Lower lobe of right lung (tissue), 2 donors: ENCODE results near the gene SPEF2. TPM values are rescaled to one million over a fixed set of nuclear protein-coding genes. Genes with fewer than 3 reads are reported as not detected.

Experiments used
- ATAC-seq, 2 donors: fragments of 200-7000 bp; cut with Tn5 transposase; one replicate each; pipeline ENCODE4 v1.9.1; 2020 to 2022; ENCODE audit warnings: mild to moderate bottlenecking in 2 of 2, moderate library complexity in 2 of 2
- DNase-seq: peaks from one replicate; pipeline ENCODE4 v3.0.0-alpha.2; 2020
- H3K27ac ChIP-seq: fragments of 200-600 bp; one replicate; pipeline ENCODE4 v1.8.0; 2022
- H3K27me3 ChIP-seq: fragments of 200-600 bp; one replicate; pipeline ENCODE4 v1.8.0; 2022; ENCODE audit warnings: low read depth
- H3K36me3 ChIP-seq: fragments of 200-600 bp; one replicate; pipeline ENCODE4 v1.8.0; 2022; ENCODE audit warnings: mild to moderate bottlenecking
- H3K4me1 ChIP-seq: fragments of 200-600 bp; one replicate; pipeline ENCODE4 v1.8.0; 2022
- H3K4me3 ChIP-seq: fragments of 200-600 bp; one replicate; pipeline ENCODE4 v1.8.0; 2022; ENCODE audit warnings: mild to moderate bottlenecking
- H3K9me3 ChIP-seq: fragments of 200-600 bp; one replicate; pipeline ENCODE4 v1.8.0; 2022
- intact Hi-C: fragments of 100-400 bp; cut with DNase I; formaldehyde crosslinking; loops from one replicate; pipeline ENCODE4 v1.11.0; 2022
- total RNA-seq: library from RNA; stranded (reverse); fragmentation: NEBNext Ultra II Directional; extraction: Animal tissue kit (Norgen Biotek cat#: 25700); gene quantifications from one replicate; pipeline ENCODE4 v1.2.1, GENCODE V29; 2021
- TF ChIP-seq, protein P1 (sequence below): fragments of 200-600 bp; IDR thresholded peaks from one replicate; pipeline ENCODE4 v1.8.0; 2022; ENCODE audit warnings: antibody characterized with exemption, mild to moderate bottlenecking
- donor health status: DM: no; HTN: yes; CAD: no; lungs with severe emphysema.

The SPEF2 gene
- total RNA-seq, 1 donor from 2014 or later: 17.6 TPM

GRCh38 chr5:35780236-35780635 lies 162.6 kb downstream of the SPEF2 start:
- TF ChIP-seq, protein P1, sequence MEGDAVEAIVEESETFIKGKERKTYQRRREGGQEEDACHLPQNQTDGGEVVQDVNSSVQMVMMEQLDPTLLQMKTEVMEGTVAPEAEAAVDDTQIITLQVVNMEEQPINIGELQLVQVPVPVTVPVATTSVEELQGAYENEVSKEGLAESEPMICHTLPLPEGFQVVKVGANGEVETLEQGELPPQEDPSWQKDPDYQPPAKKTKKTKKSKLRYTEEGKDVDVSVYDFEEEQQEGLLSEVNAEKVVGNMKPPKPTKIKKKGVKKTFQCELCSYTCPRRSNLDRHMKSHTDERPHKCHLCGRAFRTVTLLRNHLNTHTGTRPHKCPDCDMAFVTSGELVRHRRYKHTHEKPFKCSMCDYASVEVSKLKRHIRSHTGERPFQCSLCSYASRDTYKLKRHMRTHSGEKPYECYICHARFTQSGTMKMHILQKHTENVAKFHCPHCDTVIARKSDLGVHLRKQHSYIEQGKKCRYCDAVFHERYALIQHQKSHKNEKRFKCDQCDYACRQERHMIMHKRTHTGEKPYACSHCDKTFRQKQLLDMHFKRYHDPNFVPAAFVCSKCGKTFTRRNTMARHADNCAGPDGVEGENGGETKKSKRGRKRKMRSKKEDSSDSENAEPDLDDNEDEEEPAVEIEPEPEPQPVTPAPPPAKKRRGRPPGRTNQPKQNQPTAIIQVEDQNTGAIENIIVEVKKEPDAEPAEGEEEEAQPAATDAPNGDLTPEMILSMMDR: no peak
- Histone ChIP-seq H3K27ac (peak overlapping the region; percentile 13), H3K36me3 (no peaks in the 10 kb centered on the region), H3K4me1 (peaks cover 6% of the 10 kb centered on the region), H3K4me3 (no peak overlapping the region), H3K27me3 (no peaks in the 10 kb centered on the region), H3K9me3 (no peaks in the 10 kb centered on the region)
- intact Hi-C loops: no loop called here
- no peak for DNase-seq
- ATAC-seq: no peak

DNA sequence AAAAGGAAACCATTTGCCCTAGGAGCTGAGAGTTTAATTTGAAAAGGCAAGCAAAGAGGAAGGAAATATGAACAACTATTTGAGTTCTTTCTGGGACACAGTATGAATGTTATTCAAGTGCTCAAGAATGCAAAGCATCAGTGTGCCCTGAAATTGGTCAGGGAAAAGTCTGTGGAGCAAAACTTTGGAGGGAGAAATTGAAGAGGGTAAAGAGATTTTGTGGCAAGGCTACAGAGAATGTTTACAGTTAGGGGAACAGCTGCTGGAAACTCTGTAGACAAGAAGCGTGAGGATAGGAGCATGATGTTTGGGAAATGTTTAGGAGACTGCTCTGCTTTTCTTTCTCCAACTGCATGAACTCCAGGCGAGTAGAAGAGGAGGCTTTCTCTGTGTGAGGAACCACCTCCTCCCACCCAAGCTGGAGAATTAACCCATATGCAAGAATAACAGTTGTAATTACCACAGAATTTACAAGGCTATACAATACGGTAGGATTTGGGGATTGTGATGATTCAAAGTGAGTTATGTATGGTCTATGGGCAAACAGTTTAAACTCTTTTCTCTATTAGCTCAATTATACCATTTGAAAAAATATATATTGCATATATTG lies 163.6 kb downstream of the SPEF2 start:
- TF ChIP-seq, protein P1: no peak
- no peak for DNase-seq

GRCh38 chr5:35783551-35783950 lies 165.9 kb downstream of the SPEF2 start:
- no peak overlapping the region for H3K4me3 ChIP-seq
- H3K27ac ChIP-seq: no peak overlapping the region
- intact Hi-C loops: no loop called here
- DNase-seq (no peak), ATAC-seq (no peak)
- no peaks in the 10 kb centered on the region for H3K36me3 ChIP-seq
- TF ChIP-seq, protein P1: no peak
- no peaks in the 10 kb centered on the region for H3K27me3 ChIP-seq
- H3K4me1 ChIP-seq: peaks cover 6% of the 10 kb centered on the region
- H3K9me3 ChIP-seq: no peaks in the 10 kb centered on the region

More for the DNA sequence above, 163.6 kb downstream of the SPEF2 start:
- intact Hi-C loops: no loop called here
- Histone ChIP-seq H3K4me3 (no peak overlapping the region), H3K9me3 (no peaks in the 10 kb centered on the region), H3K27me3 (no peaks in the 10 kb centered on the region), H3K4me1 (peaks cover 6% of the 10 kb centered on the region), H3K36me3 (no peaks in the 10 kb centered on the region), H3K27ac (peak overlapping the region; percentile 46)
- no peak for ATAC-seq

DNA sequence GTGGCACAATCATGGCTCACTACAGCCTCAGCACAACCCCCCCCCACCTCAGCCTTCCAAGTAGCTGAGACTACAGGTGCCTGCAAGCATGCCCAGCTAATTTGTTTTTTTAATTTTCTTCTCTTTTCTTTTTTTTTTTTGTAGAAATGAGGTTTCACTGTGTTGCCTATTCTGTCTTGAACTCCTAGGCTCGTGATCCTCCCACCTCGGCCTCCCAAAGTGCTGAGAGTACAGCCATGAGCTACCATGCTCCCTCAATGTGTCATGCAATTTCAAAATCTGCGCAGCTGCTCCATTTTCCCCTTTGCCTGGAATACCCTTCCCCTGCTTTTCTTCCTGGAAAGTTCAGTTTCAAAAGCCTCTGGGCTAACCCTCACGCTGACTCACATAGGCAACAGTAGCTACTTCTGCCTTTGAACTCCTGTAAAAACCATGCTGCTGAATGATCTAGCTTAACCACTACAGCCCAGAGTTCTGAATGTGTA lies 168.0 kb downstream of the SPEF2 start:
- Histone ChIP-seq H3K27me3 (no peaks in the 10 kb centered on the region), H3K4me3 (no peak overlapping the region), H3K9me3 (no peaks in the 10 kb centered on the region), H3K36me3 (no peaks in the 10 kb centered on the region), H3K4me1 (peaks cover 11% of the 10 kb centered on the region), H3K27ac (no peak overlapping the region)
- DNase-seq: peak; percentile 55
- TF ChIP-seq, protein P1: no peak
- peak; percentile 68 to 74 for ATAC-seq
- intact Hi-C loops: no loop called here

GRCh38 chr5:35788724-35789123 lies 171.1 kb downstream of the SPEF2 start:
- no peak overlapping the region for H3K4me3 ChIP-seq
- TF ChIP-seq, protein P1: no peak
- peak overlapping the region; percentile 56 for H3K27ac ChIP-seq
- no peaks in the 10 kb centered on the region for H3K27me3 ChIP-seq
- no peaks in the 10 kb centered on the region for H3K9me3 ChIP-seq
- DNase-seq (no peak), ATAC-seq (no peak)
- intact Hi-C loops: no loop called here
- H3K4me1 ChIP-seq: peaks cover 4% of the 10 kb centered on the region
- no peaks in the 10 kb centered on the region for H3K36me3 ChIP-seq
